GM18870 (cell line): Measurements from ENCODE around the gene BIRC3.
"Not testable (repeated sequence)": the region's sequence is repeated elsewhere in the genome, so short reads cannot be mapped to it uniquely, and the experiment has no call there.

Experiments
- ATAC-seq: cut with Tn5 transposase; IDR thresholded peaks from one replicate; pipeline ENCODE4 v1.9.1; 2021; ENCODE audit warnings: moderate library complexity; ENCODE audit not compliant: unreplicated experiment

Gene BIRC3

DNA sequence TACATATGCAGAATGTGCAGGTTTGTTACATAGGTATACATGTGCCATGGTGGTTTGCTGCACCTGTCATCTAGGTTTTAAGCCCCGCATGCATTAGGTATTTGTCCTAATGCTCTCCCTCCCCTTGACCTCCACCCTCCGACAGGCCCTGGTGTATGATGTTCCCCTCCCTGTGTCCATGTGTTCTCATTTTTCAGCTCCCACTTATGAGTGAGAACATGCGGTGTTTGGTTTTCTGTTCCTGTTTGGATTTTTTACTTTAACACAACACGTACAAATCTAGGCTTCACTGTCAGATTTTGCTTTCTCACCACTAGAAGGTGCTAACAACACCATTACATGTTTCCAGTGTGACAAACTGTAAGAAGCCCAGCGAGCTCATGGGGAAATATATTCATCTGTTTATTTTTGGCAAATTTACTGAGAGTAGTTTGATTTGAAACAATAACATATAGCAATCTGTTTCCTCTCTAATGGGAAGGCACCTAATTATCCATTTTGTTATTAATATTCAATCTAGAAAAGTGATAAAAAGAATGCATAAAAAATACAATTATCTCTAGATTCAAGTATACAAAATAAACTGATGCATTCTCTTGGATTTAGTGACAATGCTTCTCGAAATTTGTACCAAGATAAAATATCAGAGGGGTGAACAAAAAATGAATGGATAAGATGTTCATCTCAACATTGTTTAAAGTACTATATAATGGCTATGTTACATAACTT, 23.2 kb upstream of the BIRC3 start:
- ATAC-seq = peak; percentile 94

DNA sequence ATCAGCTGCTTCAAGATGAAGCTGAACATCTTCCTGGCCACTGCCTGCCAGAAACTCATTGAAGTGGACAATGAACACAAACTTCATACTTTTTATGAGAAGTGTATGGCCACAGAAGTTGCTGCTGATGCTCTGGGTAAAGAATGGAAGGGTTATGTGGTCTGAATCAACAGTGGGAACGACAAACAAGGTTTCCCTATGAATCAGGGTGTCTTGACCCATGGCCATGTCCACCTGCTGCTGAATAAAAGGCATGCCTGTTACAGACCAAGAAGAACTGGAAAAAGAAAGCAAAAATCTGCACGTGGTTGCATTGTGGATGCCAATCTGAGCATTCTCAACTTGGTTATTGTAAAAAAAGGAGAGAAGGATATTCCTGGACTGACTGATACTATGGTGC, 22.2 kb upstream of the BIRC3 start:
- peak; percentile 42 for ATAC-seq

DNA sequence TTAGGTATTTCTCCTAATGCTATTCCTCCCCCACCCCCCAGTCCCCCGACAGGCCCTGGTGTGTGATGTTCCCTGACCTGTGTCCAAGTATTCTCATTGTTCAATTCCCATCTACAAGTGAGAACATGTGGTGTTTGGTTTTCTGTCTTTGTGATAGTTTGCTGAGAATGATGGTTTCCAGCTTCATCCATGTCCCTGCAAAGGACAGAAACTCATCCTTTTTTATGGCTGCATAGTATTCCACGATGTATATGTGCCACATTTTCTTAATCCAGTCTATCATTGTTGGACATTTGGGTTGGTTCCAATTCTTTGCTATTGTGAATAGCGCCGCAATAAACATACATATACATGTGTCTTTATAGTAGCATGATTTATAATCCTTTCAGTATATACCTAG, 20.5 kb upstream of the BIRC3 start:
- not testable (repeated sequence) for ATAC-seq

DNA sequence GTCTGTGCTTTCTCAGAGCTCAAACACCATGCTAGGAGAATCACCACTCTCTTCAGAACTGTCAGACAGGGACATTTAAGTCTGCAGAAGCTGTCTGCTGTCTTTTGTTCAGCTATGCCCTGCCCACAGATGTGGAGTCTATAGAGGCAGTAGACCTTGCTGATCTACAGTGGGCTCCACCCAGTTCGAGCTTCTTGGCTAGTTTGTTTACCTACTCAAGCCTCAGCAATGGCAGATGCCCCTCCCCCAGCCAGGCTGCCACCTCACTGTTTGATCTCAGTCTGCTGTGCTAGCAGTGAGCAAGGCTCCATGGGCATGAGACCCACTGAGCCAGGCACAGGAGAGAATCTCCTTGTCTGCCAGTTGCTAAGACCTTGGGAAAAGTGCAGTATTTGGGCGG, 16.4 kb upstream of the BIRC3 start:
- not testable (repeated sequence) for ATAC-seq

DNA sequence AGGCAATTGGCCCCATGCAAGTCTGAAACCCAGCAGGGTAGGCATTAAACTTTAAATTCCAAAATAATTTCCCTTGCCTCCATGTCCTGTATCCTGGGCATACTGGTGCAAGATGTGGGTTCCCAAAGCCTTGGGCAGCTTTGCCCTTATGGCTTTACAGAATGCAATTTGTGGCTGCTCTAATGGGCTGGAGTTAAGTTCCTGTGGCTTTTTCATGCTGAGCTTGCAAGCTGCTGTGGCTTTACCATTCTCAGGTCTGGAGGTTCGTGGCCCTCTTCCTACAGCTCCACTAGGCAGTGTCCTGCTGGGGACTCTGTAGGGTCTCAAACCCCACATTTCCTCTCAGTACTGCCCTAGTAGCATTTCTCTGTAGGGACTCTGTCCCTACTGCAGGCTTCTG, 15.0 kb upstream of the BIRC3 start:
- ATAC-seq = no peak

DNA sequence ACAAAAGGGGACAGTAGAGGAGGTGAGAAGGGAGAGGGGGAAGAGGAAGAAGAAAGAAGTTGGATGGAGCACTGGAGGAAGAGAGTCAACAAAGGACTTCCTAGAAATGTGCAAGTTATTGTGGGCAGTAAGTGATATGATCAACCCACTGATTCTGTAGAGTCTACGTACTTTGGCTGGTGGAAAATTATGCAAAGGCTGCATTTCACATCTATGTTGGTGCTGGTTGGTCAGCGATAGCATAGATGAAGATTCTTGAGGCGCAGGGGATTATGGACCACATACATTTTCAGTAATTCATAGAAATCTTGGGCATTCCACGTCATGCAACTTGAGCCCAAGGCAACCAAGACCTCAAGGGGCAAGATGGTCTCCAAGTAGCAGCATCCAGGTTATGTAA, 12.6 kb upstream of the BIRC3 start:
- ATAC-seq = no peak

DNA sequence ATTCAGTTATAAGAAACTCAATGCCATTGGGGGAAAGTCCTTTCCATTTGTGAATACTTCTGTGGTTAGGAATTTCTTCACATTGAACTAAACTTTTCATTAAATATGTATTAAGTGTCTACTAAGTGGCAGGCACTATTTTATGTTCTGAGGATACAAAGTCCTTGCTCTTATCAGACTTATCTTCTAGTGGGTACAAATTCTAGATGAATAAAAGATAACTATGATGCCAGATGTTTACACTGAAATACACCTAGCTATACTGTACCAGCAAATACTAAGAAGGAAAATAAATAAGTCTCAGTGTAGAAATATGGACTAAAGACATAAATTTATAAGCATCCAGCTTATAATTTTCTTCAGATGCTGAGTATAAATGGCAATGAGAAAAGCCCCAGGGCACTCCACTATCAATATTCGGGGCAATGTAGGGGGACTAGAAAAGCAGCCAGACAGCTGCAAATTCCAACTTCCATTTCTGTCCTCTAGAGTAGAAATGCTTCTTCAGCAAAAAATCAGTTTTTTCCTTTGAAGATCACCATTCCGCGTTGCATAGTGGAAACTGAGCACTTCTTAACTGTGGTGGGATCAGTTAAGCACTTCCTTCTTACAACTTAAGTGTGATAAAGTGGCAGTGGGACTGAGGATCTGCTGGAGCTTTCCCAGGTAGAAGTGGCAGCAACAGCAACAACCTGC, 11.8 kb upstream of the BIRC3 start:
- no peak for ATAC-seq

DNA sequence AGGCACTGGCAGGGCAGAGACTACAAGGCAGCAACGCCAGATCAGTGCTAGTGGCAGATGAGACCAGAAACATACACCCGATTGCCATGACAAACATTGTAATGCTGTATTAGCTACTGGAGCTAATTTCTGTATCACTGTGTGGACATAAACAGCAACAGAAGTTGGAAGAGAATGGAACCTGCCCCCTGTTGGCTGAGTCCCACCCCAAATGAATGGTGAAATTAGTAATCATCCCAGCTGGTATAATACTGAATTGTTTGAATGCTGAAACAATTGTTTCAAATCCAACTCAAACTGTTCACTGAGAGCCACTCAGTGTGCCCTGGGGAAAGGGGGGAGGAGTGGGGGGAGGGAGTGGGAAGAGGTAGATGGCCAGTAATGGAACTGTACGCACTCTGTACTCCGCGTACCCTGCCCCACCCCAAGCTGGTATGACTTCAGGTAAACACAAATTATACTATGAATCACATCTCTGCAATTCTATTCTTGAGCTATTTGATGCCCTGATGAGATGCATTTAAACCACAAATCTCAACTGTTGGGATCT, 11.2 kb upstream of the BIRC3 start:
- ATAC-seq = no peak

DNA sequence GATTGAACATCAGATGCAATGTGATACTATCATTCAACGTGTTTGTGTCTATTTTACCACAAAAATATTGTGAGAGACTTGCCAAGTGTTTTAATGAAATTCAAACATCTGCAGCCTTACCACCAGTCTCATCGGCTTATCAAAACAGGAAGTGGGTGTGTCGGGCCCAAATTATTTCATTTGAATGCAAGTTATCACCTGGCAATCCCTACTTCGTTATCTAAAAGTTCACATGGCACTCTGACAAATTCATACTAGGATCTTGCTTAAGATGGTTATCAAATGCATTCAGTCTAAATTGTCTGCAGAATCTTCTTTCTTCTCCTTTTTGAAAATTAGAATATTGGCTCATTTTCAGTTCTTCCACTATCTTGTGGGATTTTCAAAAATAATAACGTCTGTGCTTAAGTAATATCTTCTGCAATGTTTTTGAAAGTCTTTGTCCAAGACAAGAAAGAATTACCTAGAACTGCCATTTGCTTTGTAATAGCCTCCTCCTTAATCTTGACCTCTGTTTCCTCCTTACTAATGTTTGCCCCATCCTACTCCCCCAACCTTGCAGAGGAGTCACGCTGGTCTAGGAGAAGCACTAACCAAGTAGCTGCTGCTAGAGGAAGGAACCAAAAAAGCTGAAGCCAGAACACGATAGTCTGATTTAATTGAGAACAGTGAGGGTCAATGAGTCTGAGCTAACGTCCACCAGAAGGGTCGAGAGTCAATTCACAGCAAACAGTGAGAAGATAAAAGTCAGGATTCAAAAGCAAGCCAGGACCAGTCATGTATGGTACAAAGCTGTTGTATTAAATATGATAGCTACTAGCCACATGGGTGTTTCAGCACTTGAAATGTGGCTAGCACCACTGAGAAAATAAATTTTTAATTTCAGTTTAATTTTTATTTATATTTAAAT, 10.2 kb upstream of the BIRC3 start:
- ATAC-seq = no peak

DNA sequence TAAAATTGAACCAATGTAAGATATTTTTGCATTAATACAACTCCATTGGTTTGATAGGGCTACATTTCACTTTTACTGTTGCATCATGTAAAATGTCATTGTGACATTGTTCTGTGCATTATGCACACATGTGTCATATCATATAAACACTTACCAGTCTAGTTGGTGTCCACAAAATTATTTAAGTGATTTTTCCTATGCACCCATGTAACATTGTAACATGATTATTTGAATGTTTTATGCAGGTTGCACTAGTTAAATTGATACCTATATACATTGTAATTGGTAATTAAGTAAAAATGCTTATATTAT, 9.6 kb upstream of the BIRC3 start:
- no peak for ATAC-seq

DNA sequence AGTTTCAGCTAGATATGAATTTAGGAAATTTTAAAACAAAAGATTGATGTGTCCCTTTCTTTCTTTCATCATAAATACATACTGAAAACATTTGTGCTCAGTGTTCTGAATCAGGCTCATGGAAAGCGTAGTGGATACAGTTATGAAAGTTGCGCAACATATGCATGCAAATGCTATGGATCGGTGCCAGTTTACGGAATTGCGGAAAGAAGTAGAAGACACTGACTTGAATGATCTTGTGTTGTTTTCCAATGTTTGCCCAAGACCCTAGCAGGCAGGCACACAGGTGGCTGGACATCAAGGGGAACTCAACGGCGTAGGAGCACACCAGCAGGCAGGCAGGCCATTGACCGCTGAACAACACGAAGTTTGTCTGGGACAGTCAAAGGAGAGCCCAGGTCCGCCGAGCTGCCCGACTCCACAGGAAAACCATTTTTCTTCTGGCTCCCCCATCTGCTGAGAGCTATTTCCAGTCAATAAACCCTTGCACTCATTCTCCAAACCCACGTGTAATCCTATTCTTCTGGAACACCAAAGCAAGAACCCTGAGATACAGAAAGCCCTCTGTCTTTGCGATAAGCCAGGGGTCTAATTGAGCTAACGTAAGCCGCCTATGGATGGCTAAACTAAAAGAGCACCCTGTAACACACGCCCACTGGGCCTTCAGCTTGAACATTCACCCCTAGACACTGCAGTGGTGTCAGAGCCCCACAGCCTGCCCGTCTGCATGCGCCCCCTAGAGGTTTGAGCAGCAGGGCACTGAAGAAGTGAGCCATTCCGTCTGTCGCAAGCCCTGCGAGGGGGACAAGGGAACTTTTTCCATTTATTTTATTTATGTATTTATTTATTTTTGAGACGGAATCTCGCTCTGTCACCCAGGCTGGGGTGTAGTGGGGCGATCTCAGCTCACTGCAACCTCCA, 7.4 kb upstream of the BIRC3 start:
- no peak for ATAC-seq

DNA sequence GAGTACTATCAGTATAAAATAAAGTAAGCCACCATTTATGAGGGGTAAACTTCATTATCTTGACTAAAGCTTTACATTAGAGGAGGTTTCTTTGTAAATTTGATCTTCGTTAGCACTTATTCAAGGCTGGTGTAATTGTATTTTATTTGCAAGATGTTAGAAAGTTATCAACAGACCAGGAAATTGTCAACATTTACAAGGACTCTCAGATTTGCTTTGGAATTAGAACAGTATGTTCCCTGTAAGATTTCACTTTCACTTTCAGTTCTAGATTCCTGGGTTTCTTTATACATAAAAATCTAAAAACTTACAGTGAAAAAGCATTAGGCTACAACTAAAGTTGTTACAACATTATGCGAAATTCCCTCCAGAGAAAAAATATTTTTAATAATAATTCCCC, 4.6 kb upstream of the BIRC3 start:
- ATAC-seq = no peak

DNA sequence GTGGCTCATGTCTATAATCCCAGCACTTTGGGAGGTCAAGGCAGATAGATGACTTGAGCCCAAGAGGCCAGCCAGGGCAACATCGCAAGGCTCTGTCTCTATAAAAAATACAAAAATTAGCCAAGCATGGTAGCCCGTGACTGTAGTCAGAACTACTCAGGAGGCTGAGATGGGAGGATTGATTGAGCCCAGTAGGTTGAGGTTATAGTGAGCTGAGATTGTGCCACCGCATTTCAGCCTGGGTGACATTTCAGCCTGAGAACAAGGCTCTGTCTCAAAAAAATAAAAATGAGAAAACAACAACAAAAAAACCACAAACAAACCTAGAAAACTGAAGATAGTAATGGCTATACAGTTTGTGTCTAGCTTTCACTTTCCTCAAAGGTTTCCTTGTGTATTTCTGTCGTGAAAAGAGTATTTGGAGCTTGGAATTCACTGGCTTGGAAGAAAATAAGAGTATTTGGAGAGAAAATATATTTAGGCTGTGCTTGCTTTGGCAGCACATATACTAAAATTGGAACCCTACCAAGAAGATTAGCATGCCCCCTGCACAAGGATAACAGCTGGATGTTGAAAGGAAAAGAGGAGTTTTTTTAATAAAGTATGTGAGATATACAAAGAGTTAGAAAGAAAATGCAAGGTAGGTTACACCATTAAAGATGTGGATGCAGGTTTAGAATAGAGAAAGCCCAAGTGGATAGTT, 3.9 kb upstream of the BIRC3 start:
- ATAC-seq = no peak

DNA sequence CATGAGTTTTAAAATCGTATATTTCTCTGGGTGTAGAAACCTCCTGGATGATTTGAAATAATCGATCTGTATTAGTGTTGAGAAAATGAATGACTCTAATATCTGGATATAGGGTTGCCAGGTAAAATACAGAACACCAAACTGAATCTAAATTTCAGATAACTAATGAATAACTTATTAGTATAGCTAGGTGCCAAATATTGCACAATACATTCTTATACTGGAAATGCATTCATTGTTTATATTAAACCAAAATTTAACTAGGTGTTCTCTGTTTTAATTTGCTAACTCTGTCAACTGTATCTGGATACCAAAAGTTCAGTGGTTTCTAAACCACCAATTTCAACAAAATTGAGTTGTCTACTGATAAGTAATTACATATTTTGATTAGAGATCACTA, 2.5 kb upstream of the BIRC3 start:
- ATAC-seq = no peak

DNA sequence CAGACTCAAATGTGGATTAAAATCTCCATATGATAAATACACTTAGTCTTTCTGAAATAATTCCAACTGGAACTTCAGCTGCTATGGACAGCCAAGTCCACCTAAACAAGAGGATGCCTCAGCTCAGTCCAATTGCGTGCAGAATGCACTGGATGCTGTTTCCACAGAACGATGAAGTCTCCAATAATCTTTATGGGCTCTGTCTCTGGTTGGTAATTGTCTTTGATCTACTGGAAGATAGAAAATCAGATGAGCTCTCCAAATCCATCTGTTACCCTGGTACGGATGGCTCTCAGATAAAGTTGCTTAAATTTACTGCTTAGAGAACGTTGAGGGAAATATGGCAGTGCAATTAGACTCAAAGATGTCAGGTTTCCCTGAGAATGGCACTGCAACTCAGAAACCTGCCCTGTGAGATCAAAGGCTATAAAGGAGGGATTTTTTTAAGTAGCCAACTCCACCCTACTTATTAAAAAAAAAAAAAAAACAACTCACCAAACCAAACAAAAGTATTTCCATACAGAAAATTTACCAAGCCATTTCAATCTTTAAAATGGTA, 859 bp upstream of the BIRC3 start:
- ATAC-seq = no peak

DNA sequence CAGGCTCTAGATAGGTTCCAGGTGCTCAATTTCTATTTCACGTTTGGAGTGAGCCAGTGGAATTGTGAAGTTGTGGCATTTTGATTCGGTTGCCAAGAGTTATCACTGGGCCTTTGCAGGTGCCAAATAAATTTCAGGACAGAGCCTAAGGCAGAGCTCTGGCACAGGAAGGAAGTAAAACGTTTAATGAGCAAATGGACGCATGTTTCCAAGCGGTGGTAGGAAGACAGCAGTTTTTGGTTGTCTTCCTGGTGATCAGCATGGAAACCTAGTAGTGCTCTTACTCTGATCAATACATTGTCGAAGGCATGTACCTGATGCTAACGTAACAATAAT, 452 bp downstream of the BIRC3 start:
- no peak for ATAC-seq

DNA sequence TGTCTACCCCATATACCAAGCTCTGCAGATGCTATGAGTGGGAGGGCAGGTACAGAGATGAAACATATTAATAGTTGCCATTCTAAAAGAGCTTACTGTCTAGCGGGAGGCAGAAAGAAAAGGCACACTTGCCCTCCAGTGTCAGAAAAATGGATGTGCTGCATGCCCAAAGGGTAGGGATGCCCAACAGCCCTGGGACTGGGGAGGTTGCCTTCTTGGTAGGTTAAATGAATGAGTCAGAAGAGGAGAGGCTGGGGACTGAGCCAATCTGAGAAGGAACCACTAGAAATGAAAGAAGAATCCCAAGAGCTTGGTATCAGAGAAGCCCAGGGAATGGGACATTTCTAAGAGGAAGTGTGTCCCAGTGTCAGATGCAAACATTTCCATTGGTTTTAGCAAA, 1.2 kb downstream of the BIRC3 start:
- no peak for ATAC-seq

DNA sequence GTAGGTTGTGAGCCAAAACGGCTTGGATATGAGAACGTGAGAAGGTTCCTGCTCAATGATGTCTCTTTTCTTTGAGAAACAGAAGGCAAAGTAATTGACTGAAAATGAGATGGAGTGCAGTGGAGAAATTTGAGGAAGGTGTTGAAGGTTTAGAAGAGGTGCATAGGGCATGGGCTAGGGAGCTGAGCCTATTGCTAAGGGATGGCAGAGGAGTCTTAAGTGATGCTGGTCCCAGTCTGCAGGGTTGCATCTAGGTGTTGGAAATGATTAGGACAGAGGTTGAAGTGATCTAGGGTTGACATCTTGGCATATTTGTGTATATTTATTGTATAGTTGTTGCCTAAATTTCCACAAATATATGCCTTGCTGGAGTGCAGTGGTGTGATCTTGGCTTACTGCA, 2.3 kb downstream of the BIRC3 start:
- no peak for ATAC-seq

DNA sequence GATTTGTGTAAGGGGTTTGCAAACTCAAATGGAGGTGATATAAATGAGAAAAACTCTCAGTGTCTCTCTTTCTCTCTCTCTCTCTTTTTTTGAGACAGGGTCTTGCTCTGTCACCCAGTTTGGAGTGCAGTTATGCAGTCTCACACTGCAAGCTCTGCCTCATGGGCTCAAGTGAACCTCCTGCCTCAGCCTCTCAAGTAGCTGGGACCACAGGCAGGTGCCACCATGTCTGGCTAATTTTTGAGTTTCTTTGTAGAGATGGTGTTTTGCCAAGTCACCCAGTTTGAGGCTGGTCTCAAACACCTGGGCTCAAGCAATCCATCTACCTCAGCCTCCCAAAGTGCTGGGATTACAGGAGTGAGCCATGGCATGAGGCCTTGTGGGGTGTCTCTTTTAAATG, 2.9 kb downstream of the BIRC3 start:
- ATAC-seq = no peak

DNA sequence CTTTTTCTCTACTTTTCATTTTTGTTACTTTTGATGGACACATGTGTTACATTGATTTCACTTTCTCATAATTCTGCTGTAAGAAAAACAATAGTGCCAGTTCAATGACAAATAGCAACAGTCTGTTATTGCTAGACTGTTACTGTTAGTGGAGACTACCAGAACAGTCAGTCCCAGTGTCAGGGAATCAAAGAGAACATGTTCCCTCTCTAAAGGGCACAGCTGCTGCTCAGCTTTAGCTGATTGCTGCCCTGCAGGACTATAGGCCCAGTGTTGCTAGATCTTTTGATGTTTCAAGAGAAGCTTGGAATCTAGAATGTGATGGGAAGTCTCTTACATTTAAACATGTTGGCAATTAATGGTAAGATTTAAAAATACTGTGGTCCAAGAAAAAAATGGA, 3.4 kb downstream of the BIRC3 start:
- ATAC-seq = no peak
